Hepatocyte (in vitro differentiated cells): ENCODE data around the gene KRT86. TPM values are rescaled to one million over a fixed set of nuclear protein-coding genes. Genes with fewer than 3 reads are reported as not detected.

ENCODE experiments used
- DNase-seq: peaks from one replicate; pipeline ENCODE4 v3.0.0-alpha.2; 2016; ENCODE audit warnings: low spot score
- H2AFZ ChIP-seq: fragments of 200-600 bp; sonication (generic); 2 replicates; pipeline ENCODE4 v1.6.0; 2016; ENCODE audit warnings: antibody characterized with exemption, mild to moderate bottlenecking
- H3K27ac ChIP-seq: fragments of 200-600 bp; sonication (generic); 2 replicates; pipeline ENCODE4 v1.5.1; 2016; ENCODE audit warnings: mild to moderate bottlenecking
- H3K27me3 ChIP-seq: fragments of 200-600 bp; sonication (generic); 2 replicates; pipeline ENCODE4 v1.6.1; 2016
- H3K36me3 ChIP-seq: fragments of 200-600 bp; sonication (generic); replicated peaks from 2 replicates; pipeline ENCODE4 v1.5.1; 2016; ENCODE audit warnings: low read depth; ENCODE audit not compliant: insufficient read depth
- H3K4me1 ChIP-seq: fragments of 200-600 bp; sonication (generic); 2 replicates; pipeline ENCODE4 v1.5.1; 2016; ENCODE audit warnings: mild to moderate bottlenecking, moderate library complexity; ENCODE audit not compliant: insufficient read depth
- H3K4me2 ChIP-seq: fragments of 200-600 bp; sonication (generic); 2 replicates; pipeline ENCODE4 v1.6.0; 2016
- H3K4me3 ChIP-seq: fragments of 200-600 bp; sonication (generic); 2 replicates; pipeline ENCODE4 v1.5.1; 2016; ENCODE audit warnings: mild to moderate bottlenecking
- H3K79me2 ChIP-seq: fragments of 200-600 bp; sonication (generic); 2 replicates; pipeline ENCODE4 v1.6.0; 2017; ENCODE audit warnings: mild to moderate bottlenecking
- H3K9me2 ChIP-seq: fragments of 200-600 bp; sonication (generic); replicated peaks from 2 replicates; pipeline ENCODE4 v1.6.0; 2017; ENCODE audit warnings: mild to moderate bottlenecking; ENCODE audit not compliant: insufficient read depth
- H3K9me3 ChIP-seq: fragments of 200-600 bp; sonication (generic); 2 replicates; pipeline ENCODE4 v1.5.1; 2016; ENCODE audit warnings: low read depth, mild to moderate bottlenecking
- H4K20me1 ChIP-seq: fragments of 200-600 bp; sonication (generic); 2 replicates; pipeline ENCODE4 v1.6.0; 2016; ENCODE audit warnings: mild to moderate bottlenecking; ENCODE audit not compliant: insufficient read depth, poor library complexity, severe bottlenecking
- EZH2 ChIP-seq: fragments of 200-600 bp; sonication (generic); IDR thresholded peaks from 2 replicates; pipeline ENCODE4 v1.6.1; 2016; ENCODE audit warnings: antibody characterized with exemption, mild to moderate bottlenecking, borderline replicate concordance
- EZH2phosphoT487 ChIP-seq: fragments of 200-600 bp; sonication (generic); IDR thresholded peaks from one replicate; pipeline ENCODE4 v1.6.1; 2018; ENCODE audit warnings: antibody characterized with exemption, mild to moderate bottlenecking, low read depth, moderate library complexity; ENCODE audit not compliant: unreplicated experiment, severe bottlenecking
- WGBS: methylation state at CpG from one replicate; pipeline ENCODE4 v1.1.6; 2016; ENCODE audit warnings: low lambda C conversion rate; ENCODE audit errors: missing lambda C conversion rate; 5-methylcytosine and 5-hydroxymethylcytosine counted together
- polyA plus RNA-seq: library from polyadenylated mRNA; unstranded; fragments of >200 nt; fragmentation: Nextera tagmentation; extraction: Ambion mirVana; gene quantifications from 2 replicates; pipeline ENCODE4 v1.2.1, GENCODE V29; 2016
- total RNA-seq: library from RNA; depleted of rRNA; stranded (reverse); fragments of >200 nt; gene quantifications from 2 replicates; pipeline ENCODE4 v1.2.3, GENCODE V29; 2014
- TF ChIP-seq, protein P1 (sequence below): fragments of 200-600 bp; sonication (generic); IDR thresholded peaks from 2 replicates; pipeline ENCODE4 v1.5.1; 2016; ENCODE audit warnings: antibody characterized with exemption, mild to moderate bottlenecking; ENCODE audit not compliant: poor library complexity

KRT86 gene
- total and polyA plus RNA-seq, 2 experiments from 2014 or later, result 0.40 TPM; not detected in 1

GRCh38 chr12:52295663-52296062 lies 21.2 kb downstream of the KRT86 start:
- Histone ChIP-seq H3K36me3 (no peaks in the 10 kb centered on the region), H3K9me3 (no peaks in the 10 kb centered on the region), H3K4me1 (no peaks in the 10 kb centered on the region), H3K79me2 (no peaks in the 10 kb centered on the region), H3K27ac (no peak overlapping the region), H3K4me3 (no peak overlapping the region), H4K20me1 (no peaks in the 10 kb centered on the region), H3K27me3 (peaks cover 18% of the 10 kb centered on the region), H3K4me2 (no peak overlapping the region), H2AFZ (no peak overlapping the region), H3K9me2 (no peaks in the 10 kb centered on the region)
- 75% methylated on average over 1 of the region's 1 CpG for WGBS
- DNase-seq, result no peak
- no peak for TF ChIP-seq EZH2phosphoT487
- TF ChIP-seq, protein P1, sequence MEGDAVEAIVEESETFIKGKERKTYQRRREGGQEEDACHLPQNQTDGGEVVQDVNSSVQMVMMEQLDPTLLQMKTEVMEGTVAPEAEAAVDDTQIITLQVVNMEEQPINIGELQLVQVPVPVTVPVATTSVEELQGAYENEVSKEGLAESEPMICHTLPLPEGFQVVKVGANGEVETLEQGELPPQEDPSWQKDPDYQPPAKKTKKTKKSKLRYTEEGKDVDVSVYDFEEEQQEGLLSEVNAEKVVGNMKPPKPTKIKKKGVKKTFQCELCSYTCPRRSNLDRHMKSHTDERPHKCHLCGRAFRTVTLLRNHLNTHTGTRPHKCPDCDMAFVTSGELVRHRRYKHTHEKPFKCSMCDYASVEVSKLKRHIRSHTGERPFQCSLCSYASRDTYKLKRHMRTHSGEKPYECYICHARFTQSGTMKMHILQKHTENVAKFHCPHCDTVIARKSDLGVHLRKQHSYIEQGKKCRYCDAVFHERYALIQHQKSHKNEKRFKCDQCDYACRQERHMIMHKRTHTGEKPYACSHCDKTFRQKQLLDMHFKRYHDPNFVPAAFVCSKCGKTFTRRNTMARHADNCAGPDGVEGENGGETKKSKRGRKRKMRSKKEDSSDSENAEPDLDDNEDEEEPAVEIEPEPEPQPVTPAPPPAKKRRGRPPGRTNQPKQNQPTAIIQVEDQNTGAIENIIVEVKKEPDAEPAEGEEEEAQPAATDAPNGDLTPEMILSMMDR, result no peak
- no peak for TF ChIP-seq EZH2

DNA sequence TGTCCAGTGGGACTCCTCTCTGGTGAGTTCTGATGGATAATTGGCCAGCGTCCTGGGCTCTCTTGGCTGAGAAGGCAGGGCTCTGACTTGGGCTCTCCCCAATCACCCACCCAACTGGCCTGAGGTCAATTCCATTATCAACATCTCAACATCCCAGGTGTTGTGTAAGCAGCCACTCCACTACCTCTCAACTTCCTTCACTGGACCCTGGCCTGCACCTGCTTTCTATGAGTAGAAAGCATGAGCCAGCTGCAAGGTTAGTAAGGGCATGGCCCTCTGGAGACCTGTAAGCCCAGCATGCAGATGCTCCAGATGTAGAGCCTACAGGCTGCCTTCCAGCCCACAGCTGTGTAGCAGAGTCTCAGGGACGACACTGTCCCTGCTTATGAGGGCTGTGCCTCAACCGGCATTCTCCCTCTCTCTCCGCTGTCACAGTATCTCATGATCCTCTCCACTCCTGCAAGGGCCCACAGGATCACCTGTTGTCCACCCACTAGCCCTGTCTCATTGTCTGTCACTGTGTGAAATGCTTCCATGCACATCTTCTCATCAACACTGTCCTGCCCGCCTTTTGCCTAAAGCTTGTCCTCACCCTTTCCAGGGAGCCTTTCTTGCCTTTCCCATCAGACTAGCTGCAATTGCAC lies 22.2 kb downstream of the KRT86 start:
- no peaks in the 10 kb centered on the region for H4K20me1 ChIP-seq
- 93% methylated on average over 5 of the region's 5 CpGs for WGBS

GRCh38 chr12:52298677-52299190 lies 24.3 kb downstream of the KRT86 start:
- Histone ChIP-seq H3K36me3 (no peaks in the 10 kb centered on the region), H3K9me3 (no peaks in the 10 kb centered on the region), H3K4me3 (no peak overlapping the region), H3K4me1 (no peaks in the 10 kb centered on the region), H2AFZ (no peak overlapping the region), H3K4me2 (no peak overlapping the region), H3K27ac (no peak overlapping the region), H3K79me2 (no peaks in the 10 kb centered on the region), H4K20me1 (no peaks in the 10 kb centered on the region), H3K9me2 (no peaks in the 10 kb centered on the region), H3K27me3 (peaks cover 15% of the 10 kb centered on the region)
- no peak for DNase-seq
- WGBS, result 71% methylated on average over 4 of the region's 4 CpGs
- TF ChIP-seq EZH2phosphoT487 (no peak), EZH2 (no peak)
- TF ChIP-seq, protein P1, result no peak

More for the DNA sequence above, 22.2 kb downstream of the KRT86 start:
- H3K9me2 ChIP-seq, result no peaks in the 10 kb centered on the region
- H3K4me3 ChIP-seq, result no peak overlapping the region
- no peak overlapping the region for H3K4me2 ChIP-seq
- no peak for TF ChIP-seq EZH2phosphoT487
- TF ChIP-seq, protein P1, result no peak
- no peak for TF ChIP-seq EZH2
- no peak overlapping the region for H2AFZ ChIP-seq
- H3K9me3 ChIP-seq, result no peaks in the 10 kb centered on the region
- no peaks in the 10 kb centered on the region for H3K4me1 ChIP-seq
- no peaks in the 10 kb centered on the region for H3K36me3 ChIP-seq
- H3K27ac ChIP-seq, result no peak overlapping the region
- H3K79me2 ChIP-seq, result no peaks in the 10 kb centered on the region
- no peak for DNase-seq
- H3K27me3 ChIP-seq, result peaks cover 20% of the 10 kb centered on the region
